OCI-LY1 (cell line): Measurements from ENCODE around the gene JPH3.

Experiments
- CTCF ChIP-seq: fragments of 200-600 bp; sonication (generic), shearing (Covaris generic); IDR thresholded peaks from 2 replicates; pipeline ENCODE4 v1.5.1; 2017; ENCODE audit warnings: mild to moderate bottlenecking, antibody characterized with exemption, low read length, moderate library complexity, mixed read lengths
- EZH2 ChIP-seq: fragments of 200-600 bp; sonication (generic), shearing (Covaris generic); IDR thresholded peaks from 2 replicates; pipeline ENCODE4 v1.8.0; 2017; ENCODE audit warnings: borderline replicate concordance, mixed run types, mild to moderate bottlenecking, antibody characterized with exemption, low read length, moderate library complexity, mixed read lengths

GRCh38 chr16:87644186-87644585 lies 41.9 kb downstream of the JPH3 start:
- TF ChIP-seq CTCF = no peak
- no peak for TF ChIP-seq EZH2
